HepG2 (cell line): ENCODE results near the gene TMEM247. TPM values are rescaled to one million over a fixed set of nuclear protein-coding genes. Genes with fewer than 3 reads are reported as not detected.

Source experiments
- ATAC-seq: fragments of 200-7000 bp; cut with Tn5 transposase; 3 replicates; pipeline ENCODE4 v1.9.1; 2020; ENCODE audit warnings: mild to moderate bottlenecking, moderate library complexity
- BruUV-seq: library from RNA; stranded (reverse); fragments of 400-500 nt; replicated peaks from 2 replicates; lab custom pipeline; 2021; lab: Mats Ljungman, UMichigan
- CTCF ChIA-PET: fragments of 300-600 bp; formaldehyde crosslinking; extraction: SDS; loops from one replicate; lab custom pipeline; 2021; ENCODE audit warnings: low total read pairs, inconsistent platforms, low intra/inter-chr PET ratio; lab: Yijun Ruan, JAX
- POLR2A ChIA-PET: fragments of 350-600 bp; sonication (Branson Sonifier 250); formaldehyde crosslinking; loops from one replicate; lab custom pipeline; 2020; ENCODE audit warnings: antibody characterized with exemption, inconsistent platforms; lab: Yijun Ruan, JAX
- DNase-seq: peaks from one replicate; pipeline ENCODE4 v3.0.0-alpha.2; 2015; ENCODE audit warnings: low spot score
- FAIRE-seq: peaks from 3 replicates; lab custom pipeline; 2011; peaks lifted over from hg19 to GRCh38; lab: Jason Lieb, UNC
- H2AFZ ChIP-seq: one replicate; pipeline ENCODE4 v1.6.1; 2011; ENCODE audit warnings: low read length, inconsistent platforms
- H3K27ac ChIP-seq: fragments of 300-600 bp; 3 replicates; pipeline ENCODE4 v1.8.0; 2011; ENCODE audit warnings: mixed run types, mild to moderate bottlenecking, mixed read lengths, low read length, inconsistent platforms; ENCODE audit not compliant: insufficient read depth; ENCODE audit errors: extremely low read length
- H3K27me3 ChIP-seq, 2 experiments: fragments of 200-600 bp in 1 of 2; 2 replicates in 1 of 2; 3 replicates in 1 of 2; pipeline versions ENCODE4 v1.6.0 to v1.8.0; 2011; ENCODE audit warnings: low read length in 2 of 2, mild to moderate bottlenecking in 2 of 2, moderate library complexity in 2 of 2, inconsistent platforms in 1 of 2; ENCODE audit not compliant: insufficient read depth in 2 of 2, control insufficient read depth in 1 of 2
- H3K36me3 ChIP-seq, 2 experiments: fragments of 200-600 bp in 1 of 2; replicated peaks in 1 of 2; 2 replicates in 1 of 2; 3 replicates in 1 of 2; pipeline versions ENCODE4 v1.5.1 to v1.8.0; 2011; ENCODE audit warnings: low read length in 2 of 2, inconsistent platforms in 1 of 2; ENCODE audit not compliant: insufficient read depth in 2 of 2, control insufficient read depth in 1 of 2
- H3K4me1 ChIP-seq: 2 replicates; pipeline ENCODE4 v1.5.1; 2012; ENCODE audit warnings: low read length, inconsistent platforms; ENCODE audit not compliant: insufficient read depth
- H3K4me2 ChIP-seq: 2 replicates; pipeline ENCODE4 v1.6.0; 2011; ENCODE audit warnings: low read depth, low read length, inconsistent platforms
- H3K4me3 ChIP-seq, 3 experiments: fragments of 200-600 bp in 1 of 3; sonication (generic), shearing (Covaris generic) in 1 of 3; replicated peaks in 1 of 3; 2 replicates each; pipeline ENCODE4 v1.5.1; 2011 to 2016; ENCODE audit warnings: low read length in 3 of 3, inconsistent platforms in 2 of 3, low read depth in 2 of 3, mild to moderate bottlenecking in 2 of 3, control low read depth in 1 of 3, mixed read lengths in 1 of 3; ENCODE audit not compliant: insufficient read depth in 1 of 3
- H3K79me2 ChIP-seq: one replicate; pipeline ENCODE4 v1.6.1; 2011; ENCODE audit warnings: low read length, inconsistent platforms; ENCODE audit not compliant: insufficient read depth
- H3K9ac ChIP-seq: 2 replicates; pipeline ENCODE4 v1.6.0; 2011; ENCODE audit warnings: mild to moderate bottlenecking, low read depth, low read length, inconsistent platforms; ENCODE audit not compliant: insufficient read depth
- H3K9me3 ChIP-seq: 2 replicates; pipeline ENCODE4 v1.5.1; 2012; ENCODE audit warnings: mild to moderate bottlenecking, low read length
- H4K20me1 ChIP-seq: 2 replicates; pipeline ENCODE4 v1.6.0; 2011; ENCODE audit warnings: inconsistent platforms, mild to moderate bottlenecking, low read length, moderate library complexity; ENCODE audit not compliant: insufficient read depth
- CBX2 ChIP-seq, 2 experiments: fragments of 200-600 bp in 1 of 2; sonication (generic); formaldehyde crosslinking in 1 of 2; IDR thresholded peaks; 2 replicates each; pipeline versions ENCODE4 v1.7.0 to v1.8.1; 2018 to 2022; ENCODE audit warnings: low read depth in 2 of 2, low read length in 1 of 2, mild to moderate bottlenecking in 1 of 2, missing genetic modification reagents in 1 of 2
- EZH2 ChIP-seq: conservative IDR thresholded peaks from 2 replicates; pipeline ENCODE4 v1.6.1; 2012; ENCODE audit warnings: mild to moderate bottlenecking, low read depth, low read length, moderate library complexity
- HHEX ChIP-seq: IDR thresholded peaks from 2 replicates; pipeline ENCODE4 v1.6.1; 2016; ENCODE audit warnings: control low read depth
- MTA1 ChIP-seq: sonication (generic); formaldehyde crosslinking; IDR thresholded peaks from 2 replicates; pipeline ENCODE4 v1.4.0; 2020; ENCODE audit warnings: missing genetic modification reagents, mild to moderate bottlenecking, borderline replicate concordance
- NFYC ChIP-seq: IDR thresholded peaks from 2 replicates; pipeline ENCODE4 v1.6.1; 2016; ENCODE audit warnings: missing genetic modification reagents, missing compliant biosample characterization
- U2AF1 ChIP-seq: fragments of 200-400 bp; formaldehyde crosslinking; optimal IDR thresholded peaks from 2 replicates; pipeline ENCODE3; 2017; ENCODE audit warnings: mild to moderate bottlenecking, low read depth, low read length
- ZFP82 ChIP-seq: sonication (generic); formaldehyde crosslinking; IDR thresholded peaks from 2 replicates; pipeline ENCODE4 v1.5.1; 2020; ENCODE audit warnings: mild to moderate bottlenecking, missing genetic modification reagents, borderline replicate concordance
- ZNF430 ChIP-seq: sonication (generic); formaldehyde crosslinking; IDR thresholded peaks from 2 replicates; pipeline ENCODE4 v1.9.0; 2021; ENCODE audit warnings: mild to moderate bottlenecking, missing genetic modification reagents
- ZNF569 ChIP-seq: sonication (generic); formaldehyde crosslinking; IDR thresholded peaks from 2 replicates; pipeline ENCODE4 v1.5.0; 2020; ENCODE audit warnings: mild to moderate bottlenecking, missing genetic modification reagents, moderate library complexity, borderline replicate concordance
- WGBS: methylation state at CpG from one replicate; pipeline ENCODE4 v1.1.6; 2017; ENCODE audit warnings: low lambda C conversion rate; 5-methylcytosine and 5-hydroxymethylcytosine counted together
- in situ Hi-C: cut with HindIII; loops from 2 replicates; pipeline ENCODE4 v1.10.0; 2017; ENCODE audit warnings: low pct_unique_long_range_greater_than_20kb; ENCODE audit not compliant: extremely low pct_ligation_motif_present
- intact Hi-C: fragments of 100-400 bp; cut with micrococcal nuclease; formaldehyde crosslinking; loops from one replicate; pipeline ENCODE4 v1.10.0; 2022; ENCODE audit not compliant: unreplicated experiment
- polyA plus RNA-seq, 8 experiments: library from polyadenylated mRNA; depleted of rRNA in 3 of 8; stranded (reverse) in 7 of 8; unstranded in 1 of 8; fragments of >200 nt; fragmentation: Illumina TruSeq in 4 of 8; extraction: Trizol in 4 of 8; gene quantifications; 2 replicates each; pipeline versions ENCODE4 v1.2.1 to v1.2.3, GENCODE V29; 2011 to 2016; ENCODE audit warnings: low read depth in 4 of 8, missing spikeins in 1 of 8, mixed read lengths in 1 of 8; ENCODE audit not compliant: insufficient read depth in 1 of 8
- total RNA-seq, 5 experiments: library from RNA; depleted of rRNA; stranded (reverse); fragments of >200 nt; fragmentation: Illumina TruSeq; extraction: Trizol; gene quantifications; 2 replicates each; pipeline ENCODE4 v1.2.3, GENCODE V29; 2016; ENCODE audit warnings: low read depth in 1 of 5
- TF ChIP-seq, protein P1 (sequence below): sonication (generic); formaldehyde crosslinking; IDR thresholded peaks from 2 replicates; pipeline ENCODE4 v1.4.0; 2020; ENCODE audit warnings: missing genetic modification reagents, borderline replicate concordance
- TF ChIP-seq, protein P2 (sequence below): fragments of 450-650 bp; IDR thresholded peaks from 2 replicates; pipeline ENCODE4 v1.6.1; 2017
- TF ChIP-seq, protein P3 (sequence below): sonication (generic); formaldehyde crosslinking; IDR thresholded peaks from 2 replicates; pipeline ENCODE4 v1.4.0; 2020; ENCODE audit warnings: mild to moderate bottlenecking, missing genetic modification reagents

TMEM247 gene
- total and polyA plus RNA-seq, 2 of the 13 experiments (the other 11 are each of a cell fraction or from before 2014, with no cell fraction given) = not detected

DNA sequence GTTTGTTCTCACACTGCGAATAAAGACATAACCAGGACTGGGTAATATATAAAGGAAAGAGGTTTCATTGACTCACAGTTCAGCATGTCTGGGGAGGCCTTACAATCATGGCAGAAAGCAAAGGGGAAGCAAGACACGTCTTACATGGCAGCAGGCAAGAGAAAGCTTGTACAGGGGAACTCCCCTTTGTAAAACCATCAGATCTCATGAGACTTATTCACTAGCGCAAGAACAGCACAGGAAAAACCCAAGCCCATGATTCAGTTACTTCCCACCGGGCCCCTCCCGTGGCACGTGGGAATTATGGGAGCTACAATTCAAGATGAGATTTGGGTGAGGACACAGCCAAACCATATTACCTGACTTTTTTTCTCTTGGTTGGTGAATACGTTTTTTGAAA lies 51.3 kb downstream of the TMEM247 start:
- TF ChIP-seq, protein P1, sequence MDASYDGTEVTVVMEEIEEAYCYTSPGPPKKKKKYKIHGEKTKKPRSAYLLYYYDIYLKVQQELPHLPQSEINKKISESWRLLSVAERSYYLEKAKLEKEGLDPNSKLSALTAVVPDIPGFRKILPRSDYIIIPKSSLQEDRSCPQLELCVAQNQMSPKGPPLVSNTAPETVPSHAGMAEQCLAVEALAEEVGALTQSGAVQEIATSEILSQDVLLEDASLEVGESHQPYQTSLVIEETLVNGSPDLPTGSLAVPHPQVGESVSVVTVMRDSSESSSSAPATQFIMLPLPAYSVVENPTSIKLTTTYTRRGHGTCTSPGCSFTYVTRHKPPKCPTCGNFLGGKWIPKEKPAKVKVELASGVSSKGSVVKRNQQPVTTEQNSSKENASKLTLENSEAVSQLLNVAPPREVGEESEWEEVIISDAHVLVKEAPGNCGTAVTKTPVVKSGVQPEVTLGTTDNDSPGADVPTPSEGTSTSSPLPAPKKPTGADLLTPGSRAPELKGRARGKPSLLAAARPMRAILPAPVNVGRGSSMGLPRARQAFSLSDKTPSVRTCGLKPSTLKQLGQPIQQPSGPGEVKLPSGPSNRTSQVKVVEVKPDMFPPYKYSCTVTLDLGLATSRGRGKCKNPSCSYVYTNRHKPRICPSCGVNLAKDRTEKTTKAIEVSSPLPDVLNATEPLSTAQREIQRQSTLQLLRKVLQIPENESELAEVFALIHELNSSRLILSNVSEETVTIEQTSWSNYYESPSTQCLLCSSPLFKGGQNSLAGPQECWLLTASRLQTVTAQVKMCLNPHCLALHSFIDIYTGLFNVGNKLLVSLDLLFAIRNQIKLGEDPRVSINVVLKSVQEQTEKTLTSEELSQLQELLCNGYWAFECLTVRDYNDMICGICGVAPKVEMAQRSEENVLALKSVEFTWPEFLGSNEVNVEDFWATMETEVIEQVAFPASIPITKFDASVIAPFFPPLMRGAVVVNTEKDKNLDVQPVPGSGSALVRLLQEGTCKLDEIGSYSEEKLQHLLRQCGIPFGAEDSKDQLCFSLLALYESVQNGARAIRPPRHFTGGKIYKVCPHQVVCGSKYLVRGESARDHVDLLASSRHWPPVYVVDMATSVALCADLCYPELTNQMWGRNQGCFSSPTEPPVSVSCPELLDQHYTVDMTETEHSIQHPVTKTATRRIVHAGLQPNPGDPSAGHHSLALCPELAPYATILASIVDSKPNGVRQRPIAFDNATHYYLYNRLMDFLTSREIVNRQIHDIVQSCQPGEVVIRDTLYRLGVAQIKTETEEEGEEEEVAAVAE (CRISPR knock-in tag) = no peak
- peak; percentile 55; the same call in 1 of the 2 replicates for TF ChIP-seq ZNF430 (CRISPR knock-in tag)
- H3K9ac ChIP-seq = no peak overlapping the region
- intact Hi-C loops = no loop called here
- FAIRE-seq (no peak), DNase-seq (no peak), ATAC-seq (no peak)
- H3K4me3 ChIP-seq = no peak overlapping the region
- peaks cover 0 to 2% of the 10 kb centered on the region in 2 experiments; a peak in 1 of 5 replicates for H3K27me3 ChIP-seq
- no peak overlapping the region for H2AFZ ChIP-seq
- H4K20me1 ChIP-seq = no peaks in the 10 kb centered on the region
- no peak overlapping the region for H3K4me2 ChIP-seq
- H3K4me1 ChIP-seq = peaks cover 8% of the 10 kb centered on the region
- no peaks in the 10 kb centered on the region for H3K36me3 ChIP-seq
- no TSS peak for BruUV-seq
- H3K9me3 ChIP-seq = no peaks in the 10 kb centered on the region
- no peaks in the 10 kb centered on the region for H3K79me2 ChIP-seq
- POLR2A ChIA-PET = no interaction called here
- H3K27ac ChIP-seq = no peak overlapping the region
- WGBS = 34% methylated on average over 7 of the region's 7 CpGs
- in situ Hi-C loops = no loop called here
- CTCF ChIA-PET = no interaction called here

DNA sequence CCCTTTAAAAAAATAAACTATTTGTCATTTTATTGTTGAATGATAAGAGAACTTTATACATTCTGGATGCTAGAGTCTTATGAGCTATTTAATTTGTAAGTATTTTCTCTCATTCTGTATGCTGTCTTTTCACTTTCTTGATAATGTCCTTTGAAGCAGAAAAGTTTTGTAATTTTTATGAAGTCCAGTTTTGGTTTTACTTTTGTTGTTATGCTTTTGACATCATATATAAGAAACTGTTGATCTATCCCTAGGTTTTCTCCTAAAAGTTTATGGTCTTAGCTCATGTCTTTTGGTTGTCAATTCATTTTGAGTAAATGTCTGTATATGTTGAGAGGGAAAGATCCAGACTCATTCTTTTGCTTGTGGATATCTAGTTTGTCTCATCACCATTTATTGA lies 52.5 kb downstream of the TMEM247 start:
- H3K4me2 ChIP-seq = no peak overlapping the region
- intact Hi-C loops (no loop called here), in situ Hi-C loops (no loop called here)
- peaks cover 0 to 2% of the 10 kb centered on the region in 2 experiments; a peak in 1 of 5 replicates for H3K27me3 ChIP-seq
- BruUV-seq = no TSS peak
- no peak overlapping the region for H2AFZ ChIP-seq
- no peak for FAIRE-seq
- ATAC-seq = no peak
- H3K36me3 ChIP-seq = no peaks in the 10 kb centered on the region
- no peaks in the 10 kb centered on the region for H3K9me3 ChIP-seq
- H3K4me3 ChIP-seq = no peak overlapping the region
- no peaks in the 10 kb centered on the region for H4K20me1 ChIP-seq
- no peak for DNase-seq
- ChIA-PET CTCF (no interaction called here), POLR2A (no interaction called here)
- peaks cover 11% of the 10 kb centered on the region for H3K4me1 ChIP-seq
- H3K27ac ChIP-seq = no peak overlapping the region
- no peak overlapping the region for H3K9ac ChIP-seq
- no peaks in the 10 kb centered on the region for H3K79me2 ChIP-seq
- TF ChIP-seq ZNF569 (CRISPR knock-in tag) (no peak), HHEX (CRISPR knock-in tag) (no peak), NFYC (CRISPR knock-in tag) (no peak), U2AF1 (no peak), EZH2 (no peak), ZFP82 (CRISPR knock-in tag) (no peak), CBX2 (IDR thresholded peaks at IDR 0.05; ENCODE audit: low read depth, low read length) (no peak), CBX2 (CRISPR knock-in tag; IDR thresholded peaks at IDR 0.05; ENCODE audit: low read depth) (no peak), MTA1 (CRISPR knock-in tag) (no peak)
- TF ChIP-seq, protein P2, sequence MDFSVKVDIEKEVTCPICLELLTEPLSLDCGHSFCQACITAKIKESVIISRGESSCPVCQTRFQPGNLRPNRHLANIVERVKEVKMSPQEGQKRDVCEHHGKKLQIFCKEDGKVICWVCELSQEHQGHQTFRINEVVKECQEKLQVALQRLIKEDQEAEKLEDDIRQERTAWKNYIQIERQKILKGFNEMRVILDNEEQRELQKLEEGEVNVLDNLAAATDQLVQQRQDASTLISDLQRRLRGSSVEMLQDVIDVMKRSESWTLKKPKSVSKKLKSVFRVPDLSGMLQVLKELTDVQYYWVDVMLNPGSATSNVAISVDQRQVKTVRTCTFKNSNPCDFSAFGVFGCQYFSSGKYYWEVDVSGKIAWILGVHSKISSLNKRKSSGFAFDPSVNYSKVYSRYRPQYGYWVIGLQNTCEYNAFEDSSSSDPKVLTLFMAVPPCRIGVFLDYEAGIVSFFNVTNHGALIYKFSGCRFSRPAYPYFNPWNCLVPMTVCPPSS = no peak
- TF ChIP-seq, protein P3, sequence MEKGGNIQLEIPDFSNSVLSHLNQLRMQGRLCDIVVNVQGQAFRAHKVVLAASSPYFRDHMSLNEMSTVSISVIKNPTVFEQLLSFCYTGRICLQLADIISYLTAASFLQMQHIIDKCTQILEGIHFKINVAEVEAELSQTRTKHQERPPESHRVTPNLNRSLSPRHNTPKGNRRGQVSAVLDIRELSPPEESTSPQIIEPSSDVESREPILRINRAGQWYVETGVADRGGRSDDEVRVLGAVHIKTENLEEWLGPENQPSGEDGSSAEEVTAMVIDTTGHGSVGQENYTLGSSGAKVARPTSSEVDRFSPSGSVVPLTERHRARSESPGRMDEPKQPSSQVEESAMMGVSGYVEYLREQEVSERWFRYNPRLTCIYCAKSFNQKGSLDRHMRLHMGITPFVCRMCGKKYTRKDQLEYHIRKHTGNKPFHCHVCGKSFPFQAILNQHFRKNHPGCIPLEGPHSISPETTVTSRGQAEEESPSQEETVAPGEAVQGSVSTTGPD (CRISPR knock-in tag) = no peak
